ENCODE results near the gene IFT43. TPM values are rescaled to one million over a fixed set of nuclear protein-coding genes. Genes with fewer than 3 reads are reported as not detected.

The IFT43 gene
- total RNA-seq, 1 experiment from 2014 or later, result 37.9 TPM

DNA sequence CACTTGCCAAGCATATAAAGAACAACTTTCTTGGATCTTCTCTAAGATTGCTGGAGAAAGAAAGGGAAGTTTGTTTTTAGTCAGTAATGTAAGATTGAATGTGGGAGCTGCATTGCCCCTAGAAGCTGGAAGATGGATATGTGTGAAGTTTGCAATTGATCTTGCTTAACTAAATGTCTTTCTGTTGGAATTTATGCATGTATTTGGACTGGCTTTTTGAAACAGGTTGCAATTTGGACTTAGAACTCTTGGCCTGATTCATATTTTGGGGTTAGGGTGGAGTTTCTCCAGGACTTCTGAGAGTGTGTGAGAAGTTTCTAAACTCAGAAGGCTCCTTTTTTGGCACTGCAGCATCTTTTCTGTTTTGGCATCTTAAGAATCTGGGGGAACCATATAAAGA lies 26.4 kb downstream of the IFT43 start:
- Mint-ChIP-seq H3K27me3 (ENCODE audit: unreplicated experiment) (no peaks in the 10 kb centered on the region), H3K27ac (ENCODE audit: unreplicated experiment) (no peak overlapping the region), H3K36me3 (ENCODE audit: insufficient read depth, unreplicated experiment) (peaks cover 7% of the 10 kb centered on the region), H3K4me1 (ENCODE audit: low read depth, unreplicated experiment) (no peaks in the 10 kb centered on the region), H3K4me3 (ENCODE audit: low read depth, unreplicated experiment) (no peak overlapping the region), H3K9me3 (ENCODE audit: low read depth, unreplicated experiment) (no peaks in the 10 kb centered on the region)
- TF ChIP-seq, protein P1, sequence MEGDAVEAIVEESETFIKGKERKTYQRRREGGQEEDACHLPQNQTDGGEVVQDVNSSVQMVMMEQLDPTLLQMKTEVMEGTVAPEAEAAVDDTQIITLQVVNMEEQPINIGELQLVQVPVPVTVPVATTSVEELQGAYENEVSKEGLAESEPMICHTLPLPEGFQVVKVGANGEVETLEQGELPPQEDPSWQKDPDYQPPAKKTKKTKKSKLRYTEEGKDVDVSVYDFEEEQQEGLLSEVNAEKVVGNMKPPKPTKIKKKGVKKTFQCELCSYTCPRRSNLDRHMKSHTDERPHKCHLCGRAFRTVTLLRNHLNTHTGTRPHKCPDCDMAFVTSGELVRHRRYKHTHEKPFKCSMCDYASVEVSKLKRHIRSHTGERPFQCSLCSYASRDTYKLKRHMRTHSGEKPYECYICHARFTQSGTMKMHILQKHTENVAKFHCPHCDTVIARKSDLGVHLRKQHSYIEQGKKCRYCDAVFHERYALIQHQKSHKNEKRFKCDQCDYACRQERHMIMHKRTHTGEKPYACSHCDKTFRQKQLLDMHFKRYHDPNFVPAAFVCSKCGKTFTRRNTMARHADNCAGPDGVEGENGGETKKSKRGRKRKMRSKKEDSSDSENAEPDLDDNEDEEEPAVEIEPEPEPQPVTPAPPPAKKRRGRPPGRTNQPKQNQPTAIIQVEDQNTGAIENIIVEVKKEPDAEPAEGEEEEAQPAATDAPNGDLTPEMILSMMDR (IDR thresholded peaks at IDR 0.05; ENCODE audit: unreplicated experiment), result no peak
- no peak for DNase-seq
- intact Hi-C loops (cut with micrococcal nuclease; ENCODE audit: unreplicated experiment), result no loop called here
- no TSS peak for BruUV-seq (replicated peaks)
- CTCF ChIA-PET, result no interaction called here

DNA sequence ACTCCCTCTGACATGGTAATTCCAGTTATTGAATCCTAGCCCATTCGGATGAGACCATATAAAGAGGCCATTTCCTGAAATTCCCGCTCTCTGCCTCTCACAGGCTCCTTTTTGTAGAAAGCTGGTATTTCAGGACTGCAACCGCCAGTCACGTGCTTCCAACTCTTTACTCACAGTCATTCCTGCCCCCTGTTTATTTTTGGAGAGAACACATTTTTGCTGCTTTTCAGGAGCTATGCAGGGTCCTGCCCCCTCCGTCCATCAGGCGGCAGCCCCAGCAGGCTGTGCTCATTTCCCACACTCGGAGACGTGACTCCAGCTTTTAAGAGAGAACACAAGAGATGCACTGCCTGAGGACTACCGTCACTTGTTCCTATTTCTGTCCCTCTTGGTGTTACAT lies 26.8 kb downstream of the IFT43 start:
- H3K36me3 Mint-ChIP-seq (ENCODE audit: insufficient read depth, unreplicated experiment), result peaks cover 7% of the 10 kb centered on the region
- no peak overlapping the region for H3K4me3 Mint-ChIP-seq (ENCODE audit: low read depth, unreplicated experiment)
- no peaks in the 10 kb centered on the region for H3K4me1 Mint-ChIP-seq (ENCODE audit: low read depth, unreplicated experiment)
- CTCF ChIA-PET, result no interaction called here
- DNase-seq, result no peak
- intact Hi-C loops (cut with micrococcal nuclease; ENCODE audit: unreplicated experiment), result no loop called here
- TF ChIP-seq, protein P1 (IDR thresholded peaks at IDR 0.05; ENCODE audit: unreplicated experiment), result no peak
- H3K27ac Mint-ChIP-seq (ENCODE audit: unreplicated experiment), result no peak overlapping the region
- H3K27me3 Mint-ChIP-seq (ENCODE audit: unreplicated experiment), result no peaks in the 10 kb centered on the region
- BruUV-seq (replicated peaks), result no TSS peak
- no peaks in the 10 kb centered on the region for H3K9me3 Mint-ChIP-seq (ENCODE audit: low read depth, unreplicated experiment)

DNA sequence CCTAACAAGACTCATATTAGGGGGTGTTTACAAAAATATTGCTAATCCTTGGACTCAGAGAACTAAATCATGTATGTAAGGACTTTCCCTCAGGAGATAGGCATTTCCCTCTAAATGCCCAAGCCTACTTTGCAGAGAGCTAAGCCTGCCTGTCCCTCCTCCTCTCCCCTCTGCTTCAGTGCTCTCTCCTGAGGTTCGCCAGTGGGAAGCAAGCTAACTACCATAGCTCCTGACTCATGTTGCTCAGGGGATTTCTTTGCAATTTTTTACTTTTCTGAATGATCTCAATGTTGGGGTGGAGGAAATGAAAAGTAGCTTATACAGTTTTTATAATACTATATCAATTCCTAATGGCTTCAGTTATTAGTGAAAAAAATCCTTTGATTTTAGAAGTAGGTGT lies 29.6 kb downstream of the IFT43 start:
- DNase-seq, result no peak

DNA sequence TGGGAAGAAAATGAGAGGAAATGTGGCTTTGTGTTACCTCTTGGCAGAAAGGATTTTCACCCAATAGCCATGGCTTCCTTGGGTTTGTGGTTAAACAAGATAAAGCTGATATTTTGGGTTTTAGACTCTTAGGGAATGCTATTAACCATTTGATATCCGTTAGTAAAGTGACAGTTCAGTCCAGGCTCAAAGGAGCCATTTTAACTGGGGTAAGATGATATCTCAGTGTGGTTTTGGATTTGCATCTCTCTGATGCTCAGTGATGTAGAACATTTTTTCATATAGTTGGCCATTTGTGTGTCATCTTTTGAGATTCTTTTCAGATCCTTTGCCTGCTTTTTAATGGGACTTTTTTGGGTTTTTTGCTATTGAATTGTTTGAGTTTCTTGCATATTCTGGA lies 30.1 kb downstream of the IFT43 start:
- intact Hi-C loops (cut with micrococcal nuclease; ENCODE audit: unreplicated experiment), result no loop called here
- no peak for DNase-seq
- BruUV-seq (replicated peaks), result no TSS peak
- CTCF ChIA-PET, result no interaction called here
- Mint-ChIP-seq H3K27ac (ENCODE audit: unreplicated experiment) (no peak overlapping the region), H3K36me3 (ENCODE audit: insufficient read depth, unreplicated experiment) (peaks cover 7% of the 10 kb centered on the region), H3K27me3 (ENCODE audit: unreplicated experiment) (no peaks in the 10 kb centered on the region), H3K4me3 (ENCODE audit: low read depth, unreplicated experiment) (no peak overlapping the region), H3K9me3 (ENCODE audit: low read depth, unreplicated experiment) (peaks cover 2% of the 10 kb centered on the region), H3K4me1 (ENCODE audit: low read depth, unreplicated experiment) (no peaks in the 10 kb centered on the region)
- TF ChIP-seq, protein P1 (IDR thresholded peaks at IDR 0.05; ENCODE audit: unreplicated experiment), result no peak

More for the DNA sequence above, 29.6 kb downstream of the IFT43 start:
- no TSS peak for BruUV-seq (replicated peaks)
- TF ChIP-seq, protein P1 (IDR thresholded peaks at IDR 0.05; ENCODE audit: unreplicated experiment), result no peak
- CTCF ChIA-PET, result no interaction called here
- Mint-ChIP-seq H3K27me3 (ENCODE audit: unreplicated experiment) (no peaks in the 10 kb centered on the region), H3K4me1 (ENCODE audit: low read depth, unreplicated experiment) (no peaks in the 10 kb centered on the region), H3K4me3 (ENCODE audit: low read depth, unreplicated experiment) (no peak overlapping the region), H3K36me3 (ENCODE audit: insufficient read depth, unreplicated experiment) (peaks cover 7% of the 10 kb centered on the region), H3K9me3 (ENCODE audit: low read depth, unreplicated experiment) (peaks cover 2% of the 10 kb centered on the region), H3K27ac (ENCODE audit: unreplicated experiment) (no peak overlapping the region)
- intact Hi-C loops (cut with micrococcal nuclease; ENCODE audit: unreplicated experiment), result no loop called here

Measured in Calu3 (cell line).